ENCODE results near the gene OR6B1.
"Not testable (repeated sequence)": the region's sequence is repeated elsewhere in the genome, so short reads cannot be mapped to it uniquely, and the experiment has no call there.

GRCh38 chr7:144010061-144010460 is 9.9 kb downstream of the OR6B1 start:
- TF ChIP-seq, protein P1, sequence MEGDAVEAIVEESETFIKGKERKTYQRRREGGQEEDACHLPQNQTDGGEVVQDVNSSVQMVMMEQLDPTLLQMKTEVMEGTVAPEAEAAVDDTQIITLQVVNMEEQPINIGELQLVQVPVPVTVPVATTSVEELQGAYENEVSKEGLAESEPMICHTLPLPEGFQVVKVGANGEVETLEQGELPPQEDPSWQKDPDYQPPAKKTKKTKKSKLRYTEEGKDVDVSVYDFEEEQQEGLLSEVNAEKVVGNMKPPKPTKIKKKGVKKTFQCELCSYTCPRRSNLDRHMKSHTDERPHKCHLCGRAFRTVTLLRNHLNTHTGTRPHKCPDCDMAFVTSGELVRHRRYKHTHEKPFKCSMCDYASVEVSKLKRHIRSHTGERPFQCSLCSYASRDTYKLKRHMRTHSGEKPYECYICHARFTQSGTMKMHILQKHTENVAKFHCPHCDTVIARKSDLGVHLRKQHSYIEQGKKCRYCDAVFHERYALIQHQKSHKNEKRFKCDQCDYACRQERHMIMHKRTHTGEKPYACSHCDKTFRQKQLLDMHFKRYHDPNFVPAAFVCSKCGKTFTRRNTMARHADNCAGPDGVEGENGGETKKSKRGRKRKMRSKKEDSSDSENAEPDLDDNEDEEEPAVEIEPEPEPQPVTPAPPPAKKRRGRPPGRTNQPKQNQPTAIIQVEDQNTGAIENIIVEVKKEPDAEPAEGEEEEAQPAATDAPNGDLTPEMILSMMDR (IDR thresholded peaks at IDR 0.05): not testable (repeated sequence)
- not testable (repeated sequence) for TF ChIP-seq EZH2 (IDR thresholded peaks at IDR 0.05; ENCODE audit: borderline replicate concordance, insufficient read depth, low read depth, low read length, poor library complexity, severe bottlenecking)
